ENCODE data around the gene ELK3. TPM values are rescaled to one million over a fixed set of nuclear protein-coding genes. Genes with fewer than 3 reads are reported as not detected.

Gene ELK3
- 10 to 100 TPM; 19.8 to 55.4 (median 31.8) TPM for total RNA-seq

DNA sequence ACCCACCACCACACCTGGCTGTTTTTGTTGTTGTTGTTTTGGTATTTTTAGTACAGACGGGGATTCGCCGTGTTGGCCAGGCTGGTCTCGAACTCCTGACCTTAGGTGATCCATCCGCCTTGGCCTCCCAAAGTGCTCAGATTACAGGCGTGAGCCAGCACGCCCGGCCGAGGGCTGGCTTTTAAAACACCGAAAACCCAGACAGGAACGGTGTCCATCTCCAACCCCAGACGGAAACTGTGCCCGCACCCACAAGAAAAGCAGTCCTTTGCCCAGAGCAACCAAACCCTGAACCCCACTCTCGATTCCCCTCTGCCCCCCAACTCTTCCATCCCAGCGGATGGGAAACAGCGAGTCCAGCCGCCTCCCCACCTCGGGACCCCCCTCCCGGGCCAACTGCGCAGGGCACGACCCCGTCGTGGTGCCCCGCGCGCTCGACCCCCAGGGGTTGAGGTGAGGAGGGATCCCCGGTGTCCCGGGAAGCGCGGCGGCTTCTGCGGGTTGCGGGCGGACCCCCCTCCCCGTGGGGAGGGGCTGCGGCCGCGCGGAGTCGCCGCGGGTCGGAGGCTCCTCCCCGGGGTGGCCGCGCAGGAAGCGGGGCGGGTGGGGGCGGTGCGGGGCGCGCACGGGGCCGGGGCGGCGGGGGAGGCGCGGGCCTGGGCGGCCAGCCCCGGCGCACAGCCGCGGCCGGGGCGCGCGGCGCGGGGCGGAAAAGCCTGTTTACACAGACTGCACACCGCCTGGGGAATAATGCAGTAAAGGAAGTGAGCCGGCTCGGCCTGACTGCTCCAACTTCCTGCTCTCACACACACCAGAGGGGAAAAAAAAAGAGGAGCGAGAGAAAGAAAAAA, at the start of gene ELK3:
ELK3 (plus strand) TSS at position 651 of the 851 bp plus-strand sequence.
- intact Hi-C loops (cut with DNase I) = no loop called here
- DNase-seq = peak; percentile 55 to 61
- 9 to 13% methylated on average over 30 to 45 of the region's 75 CpGs for WGBS, 2 donors
- Histone ChIP-seq H3K27ac (peak within 1 kb of the TSS; percentile 64 to 83 (median 81)), H3K27me3 (no peaks in the 10 kb centered on the region), H3K9me3 (no peaks in the 10 kb centered on the region), H3K4me1 (peaks cover 5 to 19% of the 10 kb centered on the region in 2 donors), H3K36me3 (no peaks in the 10 kb centered on the region), H3K4me3 (replicated peaks in 1 of 3) (peak within 1 kb of the TSS; percentile 53 to 80 (median 70))
- TF ChIP-seq POLR2A (IDR thresholded peaks at IDR 0.05) (peak in 1 of 2 donors; percentile 37), CTCF (IDR thresholded peaks at IDR 0.05) (no peak)

GRCh38 chr12:96146747-96147146, 47.4 kb upstream of the ELK3 start:
- H3K9me3 ChIP-seq = no peaks in the 10 kb centered on the region
- intact Hi-C loops (cut with DNase I) = no loop called here
- DNase-seq = no peak
- no peak for TF ChIP-seq CTCF (IDR thresholded peaks at IDR 0.05)
- TF ChIP-seq POLR2A (IDR thresholded peaks at IDR 0.05) = no peak
- no peaks in the 10 kb centered on the region for H3K4me1 ChIP-seq
- WGBS, 2 donors = 95 to 98% methylated on average over 2 of the region's 2 CpGs
- no peaks in the 10 kb centered on the region for H3K27me3 ChIP-seq
- no peaks in the 10 kb centered on the region for H3K36me3 ChIP-seq
- H3K27ac ChIP-seq = no peak overlapping the region
- no peak overlapping the region for H3K4me3 ChIP-seq (replicated peaks in 1 of 3)

GRCh38 chr12:96150442-96150841, 43.7 kb upstream of the ELK3 start:
- no peak overlapping the region for H3K4me3 ChIP-seq (replicated peaks in 1 of 3)
- DNase-seq = no peak
- no peaks in the 10 kb centered on the region for H3K4me1 ChIP-seq
- H3K36me3 ChIP-seq = no peaks in the 10 kb centered on the region
- no peak overlapping the region for H3K27ac ChIP-seq
- no peaks in the 10 kb centered on the region for H3K9me3 ChIP-seq
- intact Hi-C loops (cut with DNase I) = no loop called here
- TF ChIP-seq CTCF (IDR thresholded peaks at IDR 0.05) (no peak), POLR2A (IDR thresholded peaks at IDR 0.05) (no peak)
- 69 to 74% methylated on average over 5 of the region's 5 CpGs for whole genome bisulfite sequencing, 2 donors
- no peaks in the 10 kb centered on the region for H3K27me3 ChIP-seq

- TF ChIP-seq POLR2A (IDR thresholded peaks at IDR 0.05) (no peak), CTCF (IDR thresholded peaks at IDR 0.05) (no peak)
- WGBS, 2 donors = 75 to 81% methylated on average over 11 of the region's 11 CpGs
- intact Hi-C loops (cut with DNase I) = no loop called here
- no peaks in the 10 kb centered on the region for H3K4me1 ChIP-seq
- DNase-seq = no peak
- H3K27me3 ChIP-seq = no peaks in the 10 kb centered on the region
- H3K9me3 ChIP-seq = no peaks in the 10 kb centered on the region
- no peaks in the 10 kb centered on the region for H3K36me3 ChIP-seq
- no peak overlapping the region for H3K4me3 ChIP-seq (replicated peaks in 1 of 3)
- no peak overlapping the region for H3K27ac ChIP-seq
Observed at GRCh38 chr12:96152164-96152563, 42.0 kb upstream of the ELK3 start.

GRCh38 chr12:96153131-96153725, 40.9 kb upstream of the ELK3 start:
- TF ChIP-seq CTCF (IDR thresholded peaks at IDR 0.05) (no peak), POLR2A (IDR thresholded peaks at IDR 0.05) (no peak)
- DNase-seq = no peak

More at GRCh38 chr12:96153131-96153725, 40.9 kb upstream of the ELK3 start:
- Histone ChIP-seq H3K4me3 (replicated peaks in 1 of 3) (no peak overlapping the region), H3K9me3 (no peaks in the 10 kb centered on the region), H3K27me3 (no peaks in the 10 kb centered on the region), H3K36me3 (no peaks in the 10 kb centered on the region), H3K4me1 (no peaks in the 10 kb centered on the region), H3K27ac (no peak overlapping the region)
- intact Hi-C loops (cut with DNase I) = no loop called here
- 92 to 96% methylated on average over 19 of the region's 19 CpGs for WGBS, 2 donors

Data from thyroid gland (tissue), 4 donors.